HepG2 (cell line): ENCODE results near the gene AP1M1. TPM values are rescaled to one million over a fixed set of nuclear protein-coding genes. Genes with fewer than 3 reads are reported as not detected.

ENCODE experiments used
- DNMT1 ChIP-seq: sonication (generic); formaldehyde crosslinking; IDR thresholded peaks from 2 replicates; pipeline ENCODE4 v1.5.1; 2020; ENCODE audit warnings: mild to moderate bottlenecking, missing genetic modification reagents
- ETV6 ChIP-seq: sonication (generic); formaldehyde crosslinking; conservative IDR thresholded peaks from 2 replicates; pipeline ENCODE4 v1.4.0; 2020; ENCODE audit warnings: missing genetic modification reagents
- GABPA ChIP-seq, 2 experiments: IDR thresholded peaks; 2 replicates each; pipeline ENCODE4 v1.6.1; 2011 to 2016; ENCODE audit warnings: low read depth in 2 of 2, low read length in 1 of 2, missing biosample characterization in 1 of 2, missing genetic modification characterization in 1 of 2
- HNRNPL ChIP-seq: fragments of 200-400 bp; formaldehyde crosslinking; IDR thresholded peaks from 2 replicates; pipeline ENCODE4 v1.6.1; 2017; ENCODE audit warnings: mild to moderate bottlenecking, low read depth, low read length
- JUNB ChIP-seq: sonication (generic); formaldehyde crosslinking; IDR thresholded peaks from 2 replicates; pipeline ENCODE4 v1.8.0; 2022; ENCODE audit warnings: missing genetic modification reagents, mild to moderate bottlenecking, borderline replicate concordance
- KDM5B ChIP-seq: sonication (generic); formaldehyde crosslinking; IDR thresholded peaks from 2 replicates; pipeline ENCODE4 v1.4.0; 2020; ENCODE audit warnings: missing genetic modification reagents, mild to moderate bottlenecking, borderline replicate concordance
- MYC ChIP-seq: sonication (generic); formaldehyde crosslinking; IDR thresholded peaks from 2 replicates; pipeline ENCODE4 v1.9.0; 2021; ENCODE audit warnings: missing genetic modification reagents, borderline replicate concordance
- NFRKB ChIP-seq: fragments of 450-650 bp; IDR thresholded peaks from 2 replicates; pipeline ENCODE4 v1.6.1; 2017
- NR2F6 ChIP-seq, 2 experiments: IDR thresholded peaks; 2 replicates each; pipeline ENCODE4 v1.6.1; 2016; ENCODE audit warnings: antibody characterized with exemption in 1 of 2, mild to moderate bottlenecking in 1 of 2
- SPEN ChIP-seq: sonication (generic); formaldehyde crosslinking; IDR thresholded peaks from 2 replicates; pipeline ENCODE4 v1.5.1; 2020; ENCODE audit warnings: low read depth, mild to moderate bottlenecking, missing genetic modification reagents
- ZNF790 ChIP-seq: sonication (generic); formaldehyde crosslinking; IDR thresholded peaks from 2 replicates; pipeline ENCODE4 v1.8.0; 2022; ENCODE audit warnings: missing genetic modification reagents, mild to moderate bottlenecking, borderline replicate concordance
- polyA plus RNA-seq, 8 experiments: library from polyadenylated mRNA; depleted of rRNA in 3 of 8; stranded (reverse) in 7 of 8; unstranded in 1 of 8; fragments of >200 nt; fragmentation: Illumina TruSeq in 4 of 8; extraction: Trizol in 4 of 8; gene quantifications; 2 replicates each; pipeline versions ENCODE4 v1.2.1 to v1.2.3, GENCODE V29; 2011 to 2016; ENCODE audit warnings: low read depth in 4 of 8, missing spikeins in 1 of 8, mixed read lengths in 1 of 8; ENCODE audit not compliant: insufficient read depth in 1 of 8
- total RNA-seq, 5 experiments: library from RNA; depleted of rRNA; stranded (reverse); fragments of >200 nt; fragmentation: Illumina TruSeq; extraction: Trizol; gene quantifications; 2 replicates each; pipeline ENCODE4 v1.2.3, GENCODE V29; 2016; ENCODE audit warnings: low read depth in 1 of 5
- TF ChIP-seq, protein P1 (sequence below): sonication (generic); formaldehyde crosslinking; IDR thresholded peaks from 2 replicates; pipeline ENCODE4 v1.5.0; 2020; ENCODE audit warnings: mild to moderate bottlenecking, missing genetic modification reagents
- TF ChIP-seq, protein P2 (sequence below): sonication (generic); formaldehyde crosslinking; IDR thresholded peaks from 2 replicates; pipeline ENCODE4 v1.4.0; 2020; ENCODE audit warnings: mild to moderate bottlenecking, missing genetic modification reagents
- TF ChIP-seq, protein P3 (sequence below): sonication (generic); formaldehyde crosslinking; conservative IDR thresholded peaks from 2 replicates; pipeline ENCODE4 v1.4.0; 2020; ENCODE audit warnings: mild to moderate bottlenecking, missing genetic modification reagents, moderate library complexity
- TF ChIP-seq, protein P4 (sequence below): sonication (generic); formaldehyde crosslinking; IDR thresholded peaks from 2 replicates; pipeline ENCODE4 v1.5.1; 2020; ENCODE audit warnings: missing genetic modification reagents, mild to moderate bottlenecking, borderline replicate concordance
- TF ChIP-seq, protein P5 (sequence below): sonication (generic); formaldehyde crosslinking; IDR thresholded peaks from 2 replicates; pipeline ENCODE4 v1.4.0; 2020; ENCODE audit warnings: missing genetic modification reagents
- TF ChIP-seq, protein P6 (sequence below): sonication (generic); formaldehyde crosslinking; IDR thresholded peaks from 2 replicates; pipeline ENCODE4 v1.8.1; 2023; ENCODE audit warnings: mild to moderate bottlenecking, missing genetic modification reagents

Gene AP1M1
- total and polyA plus RNA-seq, 2 of the 13 experiments (the other 11 are each of a cell fraction or from before 2014, with no cell fraction given) = 34.4 to 46.1 TPM

DNA sequence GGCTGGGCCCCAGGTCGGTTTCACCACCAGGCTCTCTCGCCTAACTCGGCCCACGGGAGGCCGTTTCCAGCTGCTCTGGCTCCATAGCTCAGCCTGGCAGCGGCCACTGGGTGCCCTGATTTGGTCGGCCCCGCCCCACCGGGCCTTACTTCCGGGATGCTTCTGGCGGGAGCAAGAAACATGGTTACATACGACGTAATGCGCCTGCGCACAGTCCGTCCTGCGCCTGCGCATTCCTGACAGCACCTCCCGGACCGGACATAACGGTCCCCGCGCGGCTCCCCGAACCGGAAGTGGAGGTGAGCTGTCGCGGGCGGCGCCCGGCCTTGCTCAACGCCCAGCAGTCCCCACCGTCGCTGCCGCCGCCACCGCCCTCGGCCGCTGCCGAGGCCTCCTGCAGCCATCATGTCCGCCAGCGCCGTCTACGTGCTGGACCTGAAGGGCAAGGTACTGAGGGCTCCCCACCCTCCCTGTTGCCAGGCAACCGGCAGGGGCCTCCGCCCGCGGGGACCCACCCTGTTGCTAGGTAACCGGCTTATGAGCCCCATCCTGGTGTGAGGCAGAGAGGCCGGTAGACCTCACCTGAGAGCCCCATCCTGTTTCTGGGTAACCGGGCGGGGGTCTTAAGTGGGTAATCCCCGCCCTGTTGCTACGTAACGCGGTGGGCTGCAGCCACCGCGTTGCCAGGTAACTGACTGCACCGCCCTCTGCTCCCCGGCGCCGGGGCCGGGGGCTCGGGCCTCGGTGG is at the start of gene AP1M1 (continued):
- TF ChIP-seq, protein P1, sequence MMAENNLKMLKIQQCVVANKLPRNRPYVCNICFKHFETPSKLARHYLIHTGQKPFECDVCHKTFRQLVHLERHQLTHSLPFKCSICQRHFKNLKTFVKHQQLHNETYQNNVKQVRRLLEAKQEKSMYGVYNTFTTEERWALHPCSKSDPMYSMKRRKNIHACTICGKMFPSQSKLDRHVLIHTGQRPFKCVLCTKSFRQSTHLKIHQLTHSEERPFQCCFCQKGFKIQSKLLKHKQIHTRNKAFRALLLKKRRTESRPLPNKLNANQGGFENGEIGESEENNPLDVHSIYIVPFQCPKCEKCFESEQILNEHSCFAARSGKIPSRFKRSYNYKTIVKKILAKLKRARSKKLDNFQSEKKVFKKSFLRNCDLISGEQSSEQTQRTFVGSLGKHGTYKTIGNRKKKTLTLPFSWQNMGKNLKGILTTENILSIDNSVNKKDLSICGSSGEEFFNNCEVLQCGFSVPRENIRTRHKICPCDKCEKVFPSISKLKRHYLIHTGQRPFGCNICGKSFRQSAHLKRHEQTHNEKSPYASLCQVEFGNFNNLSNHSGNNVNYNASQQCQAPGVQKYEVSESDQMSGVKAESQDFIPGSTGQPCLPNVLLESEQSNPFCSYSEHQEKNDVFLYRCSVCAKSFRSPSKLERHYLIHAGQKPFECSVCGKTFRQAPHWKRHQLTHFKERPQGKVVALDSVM (CRISPR knock-in tag) = no peak
- no peak for TF ChIP-seq NR2F6 (IDR thresholded peaks at IDR 0.05)
- no peak for TF ChIP-seq NR2F6 (CRISPR knock-in tag; IDR thresholded peaks at IDR 0.05)
- TF ChIP-seq ETV6 = no peak
- TF ChIP-seq, protein P2, sequence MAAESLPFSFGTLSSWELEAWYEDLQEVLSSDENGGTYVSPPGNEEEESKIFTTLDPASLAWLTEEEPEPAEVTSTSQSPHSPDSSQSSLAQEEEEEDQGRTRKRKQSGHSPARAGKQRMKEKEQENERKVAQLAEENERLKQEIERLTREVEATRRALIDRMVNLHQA = no peak
- TF ChIP-seq HNRNPL = peak; percentile 76; the same call in 1 of the 2 replicates
- peak; percentile 78 for TF ChIP-seq MYC (CRISPR knock-in tag)
- TF ChIP-seq, protein P3, sequence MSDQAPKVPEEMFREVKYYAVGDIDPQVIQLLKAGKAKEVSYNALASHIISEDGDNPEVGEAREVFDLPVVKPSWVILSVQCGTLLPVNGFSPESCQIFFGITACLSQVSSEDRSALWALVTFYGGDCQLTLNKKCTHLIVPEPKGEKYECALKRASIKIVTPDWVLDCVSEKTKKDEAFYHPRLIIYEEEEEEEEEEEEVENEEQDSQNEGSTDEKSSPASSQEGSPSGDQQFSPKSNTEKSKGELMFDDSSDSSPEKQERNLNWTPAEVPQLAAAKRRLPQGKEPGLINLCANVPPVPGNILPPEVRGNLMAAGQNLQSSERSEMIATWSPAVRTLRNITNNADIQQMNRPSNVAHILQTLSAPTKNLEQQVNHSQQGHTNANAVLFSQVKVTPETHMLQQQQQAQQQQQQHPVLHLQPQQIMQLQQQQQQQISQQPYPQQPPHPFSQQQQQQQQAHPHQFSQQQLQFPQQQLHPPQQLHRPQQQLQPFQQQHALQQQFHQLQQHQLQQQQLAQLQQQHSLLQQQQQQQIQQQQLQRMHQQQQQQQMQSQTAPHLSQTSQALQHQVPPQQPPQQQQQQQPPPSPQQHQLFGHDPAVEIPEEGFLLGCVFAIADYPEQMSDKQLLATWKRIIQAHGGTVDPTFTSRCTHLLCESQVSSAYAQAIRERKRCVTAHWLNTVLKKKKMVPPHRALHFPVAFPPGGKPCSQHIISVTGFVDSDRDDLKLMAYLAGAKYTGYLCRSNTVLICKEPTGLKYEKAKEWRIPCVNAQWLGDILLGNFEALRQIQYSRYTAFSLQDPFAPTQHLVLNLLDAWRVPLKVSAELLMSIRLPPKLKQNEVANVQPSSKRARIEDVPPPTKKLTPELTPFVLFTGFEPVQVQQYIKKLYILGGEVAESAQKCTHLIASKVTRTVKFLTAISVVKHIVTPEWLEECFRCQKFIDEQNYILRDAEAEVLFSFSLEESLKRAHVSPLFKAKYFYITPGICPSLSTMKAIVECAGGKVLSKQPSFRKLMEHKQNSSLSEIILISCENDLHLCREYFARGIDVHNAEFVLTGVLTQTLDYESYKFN = peak; percentile 39
- no peak for TF ChIP-seq DNMT1
- TF ChIP-seq JUNB = no peak
- TF ChIP-seq ZNF790 (CRISPR knock-in tag) = no peak
- TF ChIP-seq GABPA (IDR thresholded peaks at IDR 0.05; ENCODE audit: low read depth, low read length) = peak; percentile 95
- peak; percentile 93 for TF ChIP-seq GABPA (CRISPR knock-in tag; IDR thresholded peaks at IDR 0.05; ENCODE audit: low read depth)
- no peak for TF ChIP-seq NFRKB
- TF ChIP-seq, protein P4, sequence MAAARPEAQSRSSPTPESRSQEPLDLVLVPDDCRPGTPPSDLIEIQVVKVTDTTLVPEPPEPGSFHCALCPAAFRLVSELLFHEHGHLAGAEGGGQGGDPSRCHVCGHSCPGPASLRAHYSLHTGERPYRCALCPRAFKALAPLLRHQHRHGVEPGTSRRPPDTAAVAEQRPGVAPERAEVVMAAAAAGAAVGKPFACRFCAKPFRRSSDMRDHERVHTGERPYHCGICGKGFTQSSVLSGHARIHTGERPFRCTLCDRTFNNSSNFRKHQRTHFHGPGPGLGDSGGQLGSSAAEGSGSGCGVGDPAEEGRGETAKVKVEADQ (CRISPR knock-in tag) = peak; percentile 79; the same call in 1 of the 2 replicates
- peak; percentile 81; the same call in 1 of the 2 replicates for TF ChIP-seq KDM5B (CRISPR knock-in tag)
- peak; percentile 93 for TF ChIP-seq SPEN (CRISPR knock-in tag)
- TF ChIP-seq, protein P5, sequence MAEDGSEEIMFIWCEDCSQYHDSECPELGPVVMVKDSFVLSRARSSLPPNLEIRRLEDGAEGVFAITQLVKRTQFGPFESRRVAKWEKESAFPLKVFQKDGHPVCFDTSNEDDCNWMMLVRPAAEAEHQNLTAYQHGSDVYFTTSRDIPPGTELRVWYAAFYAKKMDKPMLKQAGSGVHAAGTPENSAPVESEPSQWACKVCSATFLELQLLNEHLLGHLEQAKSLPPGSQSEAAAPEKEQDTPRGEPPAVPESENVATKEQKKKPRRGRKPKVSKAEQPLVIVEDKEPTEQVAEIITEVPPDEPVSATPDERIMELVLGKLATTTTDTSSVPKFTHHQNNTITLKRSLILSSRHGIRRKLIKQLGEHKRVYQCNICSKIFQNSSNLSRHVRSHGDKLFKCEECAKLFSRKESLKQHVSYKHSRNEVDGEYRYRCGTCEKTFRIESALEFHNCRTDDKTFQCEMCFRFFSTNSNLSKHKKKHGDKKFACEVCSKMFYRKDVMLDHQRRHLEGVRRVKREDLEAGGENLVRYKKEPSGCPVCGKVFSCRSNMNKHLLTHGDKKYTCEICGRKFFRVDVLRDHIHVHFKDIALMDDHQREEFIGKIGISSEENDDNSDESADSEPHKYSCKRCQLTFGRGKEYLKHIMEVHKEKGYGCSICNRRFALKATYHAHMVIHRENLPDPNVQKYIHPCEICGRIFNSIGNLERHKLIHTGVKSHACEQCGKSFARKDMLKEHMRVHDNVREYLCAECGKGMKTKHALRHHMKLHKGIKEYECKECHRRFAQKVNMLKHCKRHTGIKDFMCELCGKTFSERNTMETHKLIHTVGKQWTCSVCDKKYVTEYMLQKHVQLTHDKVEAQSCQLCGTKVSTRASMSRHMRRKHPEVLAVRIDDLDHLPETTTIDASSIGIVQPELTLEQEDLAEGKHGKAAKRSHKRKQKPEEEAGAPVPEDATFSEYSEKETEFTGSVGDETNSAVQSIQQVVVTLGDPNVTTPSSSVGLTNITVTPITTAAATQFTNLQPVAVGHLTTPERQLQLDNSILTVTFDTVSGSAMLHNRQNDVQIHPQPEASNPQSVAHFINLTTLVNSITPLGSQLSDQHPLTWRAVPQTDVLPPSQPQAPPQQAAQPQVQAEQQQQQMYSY (CRISPR knock-in tag) = 0 out of 2 replicates have a peak, but pooled peaks have one; percentile 30
- TF ChIP-seq, protein P6, sequence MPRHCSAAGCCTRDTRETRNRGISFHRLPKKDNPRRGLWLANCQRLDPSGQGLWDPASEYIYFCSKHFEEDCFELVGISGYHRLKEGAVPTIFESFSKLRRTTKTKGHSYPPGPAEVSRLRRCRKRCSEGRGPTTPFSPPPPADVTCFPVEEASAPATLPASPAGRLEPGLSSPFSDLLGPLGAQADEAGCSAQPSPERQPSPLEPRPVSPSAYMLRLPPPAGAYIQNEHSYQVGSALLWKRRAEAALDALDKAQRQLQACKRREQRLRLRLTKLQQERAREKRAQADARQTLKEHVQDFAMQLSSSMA (CRISPR knock-in tag) = peak; percentile 87
